NCI-H146 treated with DMSO at 0.1 percent for 48 hours (cell line): ENCODE results near the gene ANKRD13C.
"Not testable (repeated sequence)": the region's sequence is repeated elsewhere in the genome, so short reads cannot be mapped to it uniquely, and the experiment has no call there.

Source experiments
- DNase-seq: peaks from one replicate; lab custom pipeline; 2025; ENCODE audit not compliant: unreplicated experiment; lab: John Stamatoyannopoulos, UW

The ANKRD13C gene

DNA sequence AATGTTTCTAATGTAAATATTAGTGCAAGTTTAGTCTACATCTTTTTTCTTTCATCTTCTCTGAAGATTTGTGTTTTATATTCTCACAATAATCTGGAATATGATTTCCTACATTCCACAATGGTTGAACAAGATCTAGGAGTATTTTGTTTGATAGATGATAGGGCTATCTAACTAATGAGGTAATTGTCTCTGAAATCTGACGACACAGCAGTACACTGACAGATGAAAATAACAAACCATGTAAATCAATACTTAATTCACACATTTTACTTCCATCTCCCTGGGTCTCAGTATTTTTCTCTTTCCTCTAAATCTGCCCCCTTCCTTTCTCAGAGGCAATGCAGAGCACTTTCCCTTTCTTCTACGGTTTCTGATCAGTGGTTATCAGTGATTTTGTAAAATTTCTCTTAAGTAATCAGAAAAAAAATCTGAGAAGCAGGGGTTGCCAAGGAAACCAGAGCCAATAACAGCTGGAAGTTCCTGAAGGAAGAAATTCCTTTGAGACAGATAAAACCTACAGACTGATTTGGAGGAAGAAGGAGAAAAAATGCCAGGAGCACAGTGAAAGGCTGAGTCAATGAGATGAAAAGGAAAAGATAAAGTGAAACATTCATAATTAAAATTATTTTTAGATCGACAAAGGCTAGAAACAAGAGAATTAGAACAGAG is 7.3 kb upstream of the ANKRD13C start:
- DNase-seq = no peak

DNA sequence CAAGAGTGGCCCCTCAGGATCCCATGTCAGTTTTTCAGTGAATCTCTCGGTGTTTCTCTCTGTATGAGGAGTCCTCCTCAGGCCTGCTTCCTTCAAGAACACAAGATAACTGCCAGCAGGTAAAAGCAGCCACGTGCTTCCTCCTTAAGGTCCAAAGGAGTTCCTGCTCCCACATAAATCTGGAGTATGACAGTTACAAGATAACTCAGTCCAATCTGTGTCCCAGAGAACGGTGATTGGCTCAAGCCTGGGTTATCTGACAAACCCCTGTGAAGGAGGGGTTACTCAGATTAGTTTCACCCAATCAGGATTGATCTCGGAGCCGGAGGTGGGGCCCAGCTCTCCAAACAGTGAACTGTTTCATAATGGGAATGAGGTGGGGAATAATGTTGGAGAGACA is 5.8 kb upstream of the ANKRD13C start:
- no peak for DNase-seq

DNA sequence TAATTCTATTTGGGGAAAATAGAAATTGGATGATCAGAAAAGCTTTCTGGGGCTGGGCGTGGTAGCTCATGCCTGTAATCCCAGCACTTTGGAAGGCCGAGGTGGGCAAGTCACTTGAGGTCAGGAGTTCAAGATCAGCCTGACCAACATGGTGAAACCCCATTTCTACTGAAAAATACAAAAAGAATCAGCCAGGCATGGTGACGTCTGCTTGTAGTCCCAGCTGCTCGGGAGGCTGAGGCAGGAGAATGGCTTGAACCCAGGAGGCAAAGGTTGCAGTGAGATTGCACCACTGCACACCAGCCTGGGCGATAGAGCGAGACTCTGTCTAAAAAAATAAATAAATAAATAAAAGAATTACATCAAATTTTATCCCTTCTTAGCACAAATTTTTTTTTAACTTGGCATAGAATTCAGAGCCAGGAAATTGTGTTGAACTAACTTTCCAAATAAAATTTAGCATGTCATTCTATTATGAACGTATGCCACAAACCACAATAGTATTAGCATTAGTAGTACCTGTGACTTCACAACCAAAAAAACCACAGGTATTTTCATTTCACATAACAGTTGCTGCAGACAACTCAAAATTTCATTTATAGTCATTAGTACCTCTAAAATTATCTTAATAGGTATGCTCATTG is 4.5 kb upstream of the ANKRD13C start:
- DNase-seq = no peak

DNA sequence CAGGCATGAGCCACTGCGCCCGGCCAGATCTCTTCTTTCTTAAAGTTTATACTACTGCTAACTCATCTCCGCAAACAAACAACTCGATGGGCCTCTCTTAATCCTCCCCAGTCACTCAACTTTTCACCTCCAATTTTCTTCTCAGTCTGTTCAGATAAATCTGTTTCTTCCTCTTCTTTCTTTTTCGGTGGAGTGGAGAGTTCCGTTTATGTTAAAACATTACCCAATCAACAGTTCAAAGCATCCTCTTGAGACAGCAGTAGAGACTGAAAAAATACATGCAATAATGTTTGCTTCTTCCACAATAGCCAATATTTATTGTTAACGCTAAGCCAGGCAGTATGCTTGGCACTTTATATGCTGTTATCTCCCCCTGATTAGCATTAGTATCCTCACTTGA is 1.4 kb upstream of the ANKRD13C start:
- DNase-seq = no peak

DNA sequence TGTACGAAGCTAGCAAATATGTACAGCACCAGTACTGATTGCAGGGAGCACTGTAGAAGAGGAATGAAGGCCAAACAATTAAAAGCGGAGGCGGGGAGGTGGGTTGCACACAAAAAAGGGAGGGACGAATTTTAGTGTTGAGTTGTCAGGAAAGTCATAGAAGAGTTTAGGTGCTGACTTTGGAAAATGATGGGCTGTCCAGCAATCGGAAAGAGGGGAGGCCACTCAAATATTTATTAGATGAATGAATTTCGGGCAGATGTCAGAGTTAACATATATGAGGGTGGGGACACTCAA is 537 bp upstream of the ANKRD13C start:
- DNase-seq = no peak

DNA sequence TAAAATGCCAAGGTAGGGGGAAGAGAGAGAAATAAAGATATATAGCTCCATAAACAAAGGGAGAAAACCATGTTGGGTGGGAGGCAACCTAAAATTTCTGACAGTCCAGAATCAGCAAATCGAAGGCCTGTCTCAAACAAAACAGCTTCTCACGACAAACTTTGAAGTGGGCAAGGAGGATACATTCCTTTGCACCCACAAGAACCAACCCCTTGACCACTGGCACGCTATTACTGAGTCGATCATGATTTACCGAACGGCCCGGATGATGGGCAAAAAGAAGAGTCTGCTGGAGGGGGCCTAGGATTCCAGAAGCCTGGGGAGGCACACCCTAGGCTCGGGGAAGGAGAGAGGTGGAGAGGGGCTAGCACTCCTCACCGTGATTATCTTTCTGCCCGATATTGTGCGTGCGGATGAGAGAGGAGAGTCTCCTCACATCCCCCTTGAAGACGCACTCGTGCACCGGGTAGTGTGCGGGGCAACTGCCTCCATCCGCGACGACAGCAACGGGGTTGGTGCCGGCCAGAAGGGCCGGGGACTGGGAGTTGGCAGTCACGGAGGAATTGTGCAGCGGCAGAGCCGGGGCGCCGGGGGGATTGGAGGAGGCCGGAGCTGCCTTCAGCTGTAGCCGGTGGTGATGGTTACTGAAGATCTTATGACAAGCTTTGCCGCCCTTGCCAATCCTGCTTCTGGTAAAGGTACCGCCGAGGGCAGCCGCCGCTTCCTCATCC is 756 bp downstream of the ANKRD13C start:
- peak; percentile 6 for DNase-seq

DNA sequence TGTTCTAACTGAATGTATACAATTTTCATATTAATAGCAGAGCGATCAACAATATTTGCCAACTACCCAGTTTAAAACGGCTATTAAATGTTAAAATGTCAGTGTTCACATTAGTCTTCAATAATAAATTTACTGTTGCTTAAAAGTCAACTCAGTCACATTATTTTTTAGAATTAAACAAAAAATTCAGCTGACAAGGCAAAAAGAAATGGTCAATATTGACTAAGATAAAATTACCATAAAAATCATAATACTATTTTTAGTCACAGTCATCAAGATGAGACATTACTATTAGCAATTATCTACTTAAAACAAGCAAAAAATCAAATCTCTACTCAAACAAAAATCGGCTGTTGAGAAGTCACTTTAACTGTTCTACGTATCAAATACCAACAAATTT is 1.5 kb downstream of the ANKRD13C start:
- no peak for DNase-seq

DNA sequence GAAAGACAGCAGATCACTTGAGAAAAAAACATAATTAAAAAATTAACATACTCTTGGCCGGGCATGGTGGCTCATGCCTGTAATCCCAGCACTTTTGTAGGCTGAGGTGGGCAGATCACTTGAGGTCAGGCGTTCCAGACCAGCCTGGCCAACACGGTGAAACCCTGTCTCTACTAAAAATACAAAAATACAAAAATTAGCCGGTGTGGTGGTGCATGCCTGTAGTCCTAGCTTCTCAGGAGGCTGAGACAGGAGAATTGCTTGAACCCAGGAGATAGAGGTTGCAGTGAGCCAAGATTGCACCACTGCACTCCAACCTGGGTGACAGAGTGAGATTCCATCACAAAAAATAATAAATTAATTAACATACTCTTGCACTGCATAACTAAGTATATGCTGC is 4.7 kb downstream of the ANKRD13C start:
- not testable (repeated sequence) for DNase-seq

DNA sequence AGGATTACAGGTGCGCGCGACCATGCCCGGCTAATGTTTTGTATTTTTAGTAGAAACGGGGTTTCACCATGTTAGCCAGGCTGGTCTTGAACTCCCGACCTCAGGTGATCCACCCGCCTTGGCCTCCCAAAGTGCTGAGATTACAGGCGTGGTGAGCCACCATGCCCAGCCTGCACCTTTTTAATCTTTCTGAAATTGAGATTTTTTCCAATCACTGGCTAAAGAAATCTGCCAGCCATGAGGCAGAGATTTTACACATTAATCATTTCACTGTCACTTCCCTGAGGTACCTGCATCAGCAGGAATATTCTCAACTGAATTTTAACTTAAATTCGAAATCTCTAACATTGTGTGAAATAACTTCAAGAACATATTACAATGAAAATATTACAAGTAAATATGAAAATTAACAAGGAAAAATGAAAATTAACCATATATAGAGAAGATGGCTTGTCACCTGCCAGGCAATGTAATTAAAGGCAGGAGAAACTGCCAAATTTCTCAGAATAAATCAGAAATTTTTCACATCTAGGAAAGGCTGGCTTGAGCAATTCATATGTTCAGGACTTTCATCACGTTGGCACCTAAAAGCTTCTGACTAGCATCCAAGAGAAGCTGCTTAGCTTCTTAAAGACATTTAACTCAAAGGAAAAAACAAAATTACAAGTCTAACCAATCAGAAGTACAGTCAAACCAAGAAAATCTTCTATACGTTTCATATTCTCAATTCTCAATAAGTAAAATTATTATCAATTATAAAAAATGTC is 5.9 kb downstream of the ANKRD13C start:
- DNase-seq = no peak

DNA sequence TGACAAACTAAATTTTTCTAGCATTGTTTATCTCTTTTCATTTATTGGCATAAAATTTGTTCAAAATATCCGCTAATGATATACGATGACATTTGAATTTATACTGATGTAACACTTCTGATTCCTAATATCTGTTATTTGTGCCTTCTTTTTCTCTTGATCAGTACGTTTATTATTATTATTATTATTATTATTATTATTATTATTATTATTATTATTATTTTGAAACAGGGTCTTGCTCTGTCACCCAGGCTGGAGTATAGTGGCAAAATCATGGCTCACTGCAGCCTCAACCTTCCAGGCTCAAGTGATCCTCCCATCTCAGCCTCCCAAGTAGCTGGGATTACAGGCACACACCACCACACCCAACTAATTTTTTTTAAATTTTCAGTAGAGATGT is 14.9 kb downstream of the ANKRD13C start:
- DNase-seq = not testable (repeated sequence)

DNA sequence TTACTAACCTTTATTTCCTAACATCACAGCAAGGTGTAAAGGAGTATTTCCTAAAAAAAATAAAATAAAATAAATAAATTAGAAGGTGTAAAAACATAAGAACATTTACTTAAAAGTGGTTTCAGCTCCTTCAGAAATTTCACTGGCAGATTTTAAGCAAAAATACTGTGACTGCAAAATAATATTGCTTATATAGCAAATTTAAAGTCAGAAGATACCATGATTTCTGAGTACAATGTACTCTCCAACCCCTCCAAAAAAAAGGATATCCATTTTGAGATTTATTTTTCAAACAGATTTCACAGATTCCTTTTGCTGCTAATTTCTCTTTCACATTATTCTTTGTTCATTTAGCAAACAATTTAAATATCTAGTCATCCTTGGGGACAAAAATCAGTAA is 18.5 kb downstream of the ANKRD13C start:
- DNase-seq = no peak

DNA sequence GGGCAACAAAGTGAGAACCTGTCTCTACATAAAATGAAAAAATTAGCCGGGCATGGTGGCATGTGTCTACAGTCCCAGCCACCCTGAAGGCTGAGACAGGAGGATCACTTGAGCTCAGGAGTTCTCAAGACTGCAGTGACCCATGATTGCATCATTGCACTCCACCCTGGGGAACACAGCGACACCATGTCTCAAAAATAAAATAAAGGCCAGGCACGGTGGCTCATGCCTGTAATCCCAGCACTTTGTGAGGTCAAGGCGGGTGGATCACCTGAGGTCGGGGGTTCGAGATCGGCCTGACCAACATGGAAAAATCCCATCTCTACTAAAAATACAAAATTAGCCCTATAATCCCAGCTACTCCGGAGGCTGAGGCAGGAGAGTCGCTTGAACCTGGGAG is 20.1 kb downstream of the ANKRD13C start:
- no peak for DNase-seq

DNA sequence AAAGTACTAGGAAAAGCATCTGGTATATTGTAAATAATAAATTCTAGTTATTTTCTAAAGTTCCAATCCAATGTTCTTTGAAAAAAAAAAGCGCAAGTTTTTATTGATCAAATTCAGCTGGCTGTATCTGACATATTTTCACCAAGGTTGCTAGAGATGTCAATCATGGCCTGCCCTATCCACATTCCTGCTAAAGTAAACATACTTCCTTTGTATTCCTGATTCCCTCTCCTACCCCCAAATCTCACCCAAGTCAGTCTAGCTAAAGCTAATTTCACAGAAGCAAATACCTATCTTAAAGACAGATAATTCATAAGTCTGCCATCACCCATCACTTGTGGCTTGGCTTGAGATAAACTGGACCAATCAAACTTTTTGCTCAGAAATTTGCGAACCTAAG is 21.3 kb downstream of the ANKRD13C start:
- no peak for DNase-seq

DNA sequence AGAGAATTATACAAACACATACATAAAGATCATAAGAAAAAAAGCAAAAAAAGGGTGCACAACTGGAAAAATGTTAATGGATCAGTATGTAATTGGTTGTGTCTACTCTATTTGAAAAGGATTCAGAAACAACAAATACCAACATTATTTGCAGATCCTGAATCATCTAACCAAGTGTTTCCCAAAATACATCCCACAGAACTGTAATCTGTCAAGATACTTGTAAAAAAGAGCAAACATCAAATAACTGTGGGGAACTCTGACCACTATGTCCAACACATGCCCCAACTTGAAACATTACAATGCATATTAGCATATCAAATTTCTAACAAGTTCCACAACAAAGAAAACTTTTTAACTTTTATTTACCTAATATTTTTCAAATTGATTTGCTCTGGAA is 22.6 kb downstream of the ANKRD13C start:
- DNase-seq = no peak

DNA sequence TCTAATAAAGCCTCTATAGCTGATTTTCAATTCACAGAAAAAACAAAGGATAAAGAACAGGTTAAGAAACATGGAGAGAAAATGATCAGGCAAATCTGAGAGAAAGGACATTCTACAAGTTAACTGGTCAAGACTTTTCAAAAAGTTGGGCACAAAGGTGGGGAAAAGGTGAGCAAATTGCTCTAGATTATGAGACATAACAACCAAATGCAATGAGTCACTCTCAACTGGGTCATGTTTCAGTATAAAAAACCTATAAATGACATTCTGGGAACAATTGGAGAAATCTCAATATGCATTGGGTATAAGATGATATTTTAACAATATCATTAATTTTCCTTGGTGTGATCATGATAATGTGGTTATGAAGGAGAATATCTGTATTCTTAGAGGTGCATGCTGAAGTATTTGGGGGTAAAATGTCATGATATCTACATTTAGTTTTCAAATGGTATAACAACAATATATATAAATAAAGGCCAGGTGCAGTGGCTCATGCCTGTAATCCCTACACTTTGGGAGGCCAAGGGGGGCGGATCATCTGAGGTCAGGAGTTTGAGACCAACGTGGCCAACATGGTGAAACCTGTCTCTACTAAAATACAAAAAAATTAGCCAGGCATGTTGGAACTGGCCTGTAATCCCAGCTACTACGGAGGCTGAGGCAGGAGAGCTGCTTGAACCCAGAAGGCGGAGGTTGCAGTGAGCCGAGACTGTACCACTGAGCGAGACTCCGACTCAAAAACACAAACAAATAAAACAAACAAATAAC is 27.0 kb downstream of the ANKRD13C start:
- DNase-seq = no peak

DNA sequence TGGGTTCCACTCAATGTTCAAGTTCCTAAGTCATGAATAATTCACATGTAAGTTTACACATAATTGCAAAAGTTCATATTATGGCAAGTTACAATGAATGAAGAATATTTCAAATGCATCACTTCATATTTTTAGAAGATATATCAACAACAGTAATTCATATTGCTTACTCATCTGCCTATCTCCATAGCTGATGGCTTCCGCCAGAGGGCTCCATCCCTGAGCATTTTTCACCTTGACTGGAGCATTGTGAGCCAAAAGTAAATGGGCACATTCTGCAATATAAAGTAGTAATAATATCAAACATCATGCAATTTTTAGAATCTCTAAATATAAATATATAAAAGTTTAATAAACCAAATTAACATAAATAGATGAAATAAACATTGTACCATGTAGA is 29.8 kb downstream of the ANKRD13C start:
- no peak for DNase-seq

DNA sequence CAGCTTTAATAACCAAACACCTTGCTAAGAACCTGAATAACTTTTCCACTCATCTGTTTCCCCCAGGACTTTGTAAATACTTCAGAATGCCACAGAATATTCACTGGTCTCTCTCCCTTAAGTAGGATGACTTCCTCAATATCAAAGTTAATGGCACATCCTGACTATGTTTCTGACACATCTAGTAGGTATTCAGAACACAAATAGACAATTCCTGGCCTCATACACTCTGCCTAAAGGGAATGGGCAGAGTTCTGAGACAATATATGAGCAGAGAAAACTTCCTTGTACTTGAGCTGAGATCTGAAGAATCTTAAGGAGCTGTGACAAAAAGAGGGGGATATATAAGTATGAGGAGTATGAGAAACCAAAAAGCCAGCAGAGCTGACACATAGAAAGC is 34.8 kb downstream of the ANKRD13C start:
- no peak for DNase-seq

DNA sequence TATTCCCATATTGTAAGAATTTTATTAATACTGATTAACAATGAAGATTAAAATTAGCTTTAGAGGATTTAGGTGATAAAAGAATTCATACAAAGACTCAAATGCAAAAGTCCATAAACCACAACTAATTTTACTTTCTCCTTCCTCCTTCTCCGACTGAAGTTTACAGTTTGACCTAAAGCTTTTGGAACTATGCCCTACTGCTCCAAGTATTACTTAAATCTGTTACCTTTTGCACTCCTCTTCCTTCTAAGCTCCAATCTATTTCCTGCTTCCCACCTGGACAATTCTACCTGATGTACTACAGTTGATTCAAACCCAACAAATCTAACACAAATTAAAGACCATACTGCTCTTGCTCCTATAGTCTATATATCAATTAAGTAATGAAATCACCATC is 36.3 kb downstream of the ANKRD13C start:
- no peak for DNase-seq

DNA sequence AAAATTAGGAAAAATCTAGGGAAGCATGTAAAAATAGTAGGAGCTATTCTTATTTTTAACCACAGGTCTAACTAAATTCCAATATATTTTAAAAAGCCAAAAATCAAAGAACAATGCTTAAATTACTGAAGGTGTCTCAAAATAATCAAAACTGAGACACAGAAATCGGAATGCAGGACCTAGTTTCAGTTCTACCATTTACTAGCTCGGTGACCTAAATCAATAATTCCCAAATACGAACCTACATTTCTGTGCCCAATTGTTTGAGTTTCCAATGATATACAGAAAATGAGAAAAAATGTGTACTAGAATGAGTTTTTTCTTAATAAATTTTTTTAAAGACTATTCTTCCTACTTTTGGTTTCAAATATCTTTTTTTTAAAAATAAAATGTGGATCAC is 37.4 kb downstream of the ANKRD13C start:
- no peak for DNase-seq

DNA sequence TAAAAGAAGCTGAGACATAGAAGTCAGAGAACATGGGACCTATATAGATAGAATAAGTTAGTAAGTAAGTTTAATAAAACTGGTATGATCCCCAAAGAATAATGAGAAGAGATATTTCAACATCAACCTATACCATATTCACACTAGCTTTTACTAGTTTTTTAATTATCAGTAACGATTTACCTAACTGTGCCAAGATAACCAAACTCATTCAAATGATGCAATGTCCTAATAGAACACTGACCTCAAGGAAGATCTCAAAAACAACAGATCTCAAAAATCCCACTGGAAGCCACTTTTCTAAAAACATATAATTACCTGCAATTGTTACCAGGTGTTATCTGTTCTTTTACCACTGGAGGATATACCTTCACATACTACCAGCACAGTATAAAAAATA is 38.7 kb downstream of the ANKRD13C start:
- no peak for DNase-seq

DNA sequence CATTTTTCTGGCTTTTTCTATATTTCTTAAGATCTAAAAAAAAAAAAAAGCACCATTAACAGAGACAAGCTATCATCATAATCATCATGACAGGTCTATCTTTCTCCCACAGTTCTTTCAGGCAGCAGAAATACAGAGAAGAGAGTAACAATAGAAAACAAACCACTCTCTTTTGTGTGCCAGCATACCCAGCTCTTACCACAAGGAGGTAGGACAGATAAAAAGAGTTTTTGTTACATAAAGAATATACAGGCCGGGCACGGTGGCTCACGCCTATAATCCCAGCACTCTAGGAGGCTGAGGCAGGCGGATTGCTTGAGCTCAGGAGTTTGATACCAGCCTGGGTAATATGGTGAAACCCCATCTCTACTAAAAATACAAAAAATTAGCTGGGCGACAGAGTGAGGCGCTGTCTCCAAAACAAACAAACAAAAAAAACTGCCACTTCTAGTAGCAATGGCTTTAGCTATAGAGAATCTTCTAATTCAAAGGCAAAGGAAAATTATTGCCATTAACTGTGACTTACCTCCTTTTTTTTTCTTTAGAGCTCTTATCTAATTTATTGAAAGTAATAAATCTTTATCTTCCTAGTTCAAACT is 39.7 kb downstream of the ANKRD13C start:
- no peak for DNase-seq
